CD4-positive, alpha-beta T cell treated with Interleukin-4 for 1 hour (primary cell): ENCODE data around the gene COL27A1.
"Not testable (repeated sequence)": the region's sequence is repeated elsewhere in the genome, so short reads cannot be mapped to it uniquely, and the experiment has no call there.

Source experiments
- DNase-seq, 2 donors: peaks; one replicate each; pipeline ENCODE4 v3.0.0-alpha.2; 2020 to 2022

The COL27A1 gene

DNA sequence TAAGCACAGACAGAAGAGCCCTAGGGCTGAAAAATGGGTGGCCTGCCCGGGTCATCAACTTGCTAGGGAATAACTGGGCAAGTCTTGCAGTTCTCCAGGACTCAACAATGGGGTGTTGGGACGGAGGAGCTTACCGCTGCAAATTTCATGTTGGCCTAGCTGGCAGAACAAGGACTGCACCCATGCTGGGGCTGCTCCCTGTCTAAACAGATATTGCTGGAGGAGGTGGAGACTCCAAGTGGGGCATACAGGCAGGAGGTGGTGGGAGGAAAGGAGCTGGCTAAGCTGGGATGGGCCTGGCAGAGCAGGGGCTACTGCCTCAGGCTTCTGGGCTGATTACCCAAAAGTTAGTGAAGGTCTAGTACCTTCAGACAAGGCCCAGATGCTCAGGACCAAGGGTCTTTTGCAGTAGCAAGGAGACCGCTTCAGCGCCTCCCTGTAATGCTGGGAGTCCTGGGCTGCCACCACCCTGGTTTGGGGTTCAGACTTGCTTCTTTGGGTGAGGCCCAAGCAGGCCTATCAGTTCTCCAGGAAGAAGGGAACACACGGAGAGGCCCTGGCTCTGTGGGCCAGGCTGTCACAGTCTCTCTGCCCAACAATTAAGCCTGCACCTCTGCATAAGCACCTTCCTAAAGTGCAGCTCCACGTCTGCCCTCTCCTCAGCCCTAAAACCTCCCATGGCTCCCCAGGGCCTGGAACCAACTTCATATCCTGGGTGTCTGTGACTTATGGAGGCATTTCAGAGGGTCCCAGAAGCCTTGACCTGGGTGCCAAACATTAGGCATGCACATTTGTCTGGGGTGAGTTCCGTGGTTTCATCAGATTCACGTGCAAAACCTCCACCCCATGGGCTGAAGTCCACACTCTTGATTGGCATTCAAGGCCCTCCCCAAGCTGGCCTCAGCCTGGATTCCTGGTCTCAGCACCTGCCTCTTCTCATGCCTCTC lies 32.0 kb upstream of the COL27A1 start:
- DNase-seq, result no peak

DNA sequence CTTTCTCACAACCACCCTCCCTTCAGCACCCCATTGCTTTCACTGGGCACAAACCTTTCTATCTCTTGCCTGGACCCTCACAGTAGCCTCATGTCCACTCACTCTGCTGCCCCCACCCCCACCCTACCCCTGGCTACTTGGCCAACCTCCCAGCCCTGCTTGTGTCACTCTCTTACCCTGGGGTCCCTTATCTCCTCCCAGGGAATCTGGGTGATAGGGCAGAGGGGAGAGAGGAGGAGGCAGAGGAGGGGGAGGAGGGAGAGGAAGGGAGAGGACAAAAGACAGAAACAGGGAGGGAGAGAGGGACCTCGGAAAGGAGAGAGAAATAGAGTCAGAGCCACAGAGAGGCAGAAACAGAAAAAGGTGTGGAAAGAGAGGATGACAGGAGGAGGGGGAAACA lies 31.2 kb upstream of the COL27A1 start:
- no peak for DNase-seq

- no peak for DNase-seq
These were observed 30.5 kb upstream of the COL27A1 start for GRCh38 chr9:114124666-114125475.

- DNase-seq, result no peak
These were observed 29.8 kb upstream of the COL27A1 start for GRCh38 chr9:114125476-114126013.

- DNase-seq, result no peak
These were observed 28.9 kb upstream of the COL27A1 start for GRCh38 chr9:114126247-114127060.

GRCh38 chr9:114128759-114129158 lies 26.6 kb upstream of the COL27A1 start:
- not testable (repeated sequence) for DNase-seq

- no peak for DNase-seq
These were observed 25.2 kb upstream of the COL27A1 start for GRCh38 chr9:114130141-114130540.

DNA sequence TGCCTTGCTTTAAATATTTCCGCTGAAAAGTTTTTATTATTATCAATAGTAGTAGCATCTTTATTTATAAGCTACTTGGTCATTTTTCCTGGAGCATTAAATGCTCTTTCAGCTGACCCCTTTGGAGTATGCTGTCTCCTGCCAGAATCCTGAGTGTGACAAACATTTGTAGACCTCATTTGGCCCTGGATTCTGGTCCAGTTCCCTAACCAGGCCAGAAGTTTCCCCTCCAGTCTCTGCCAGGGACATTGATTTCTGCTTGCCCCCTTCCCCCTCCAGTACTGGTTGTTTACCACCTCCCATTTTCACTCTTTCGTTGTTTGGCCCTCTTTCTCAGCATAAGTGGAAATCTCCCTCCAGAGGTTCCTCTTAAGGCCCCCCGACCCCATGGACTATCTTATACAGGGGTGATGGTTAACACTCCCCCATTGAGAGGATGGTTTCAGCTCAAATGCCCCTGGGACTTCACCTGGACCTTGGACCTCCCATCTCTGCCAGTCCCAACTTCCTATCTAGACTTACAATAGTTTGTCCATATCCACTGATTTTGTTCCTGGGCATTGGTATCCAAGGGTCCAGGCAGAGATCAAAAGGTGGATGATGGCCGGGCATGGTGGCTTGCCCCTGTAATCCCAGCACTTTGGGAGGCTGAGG lies 24.6 kb upstream of the COL27A1 start:
- no peak for DNase-seq

DNA sequence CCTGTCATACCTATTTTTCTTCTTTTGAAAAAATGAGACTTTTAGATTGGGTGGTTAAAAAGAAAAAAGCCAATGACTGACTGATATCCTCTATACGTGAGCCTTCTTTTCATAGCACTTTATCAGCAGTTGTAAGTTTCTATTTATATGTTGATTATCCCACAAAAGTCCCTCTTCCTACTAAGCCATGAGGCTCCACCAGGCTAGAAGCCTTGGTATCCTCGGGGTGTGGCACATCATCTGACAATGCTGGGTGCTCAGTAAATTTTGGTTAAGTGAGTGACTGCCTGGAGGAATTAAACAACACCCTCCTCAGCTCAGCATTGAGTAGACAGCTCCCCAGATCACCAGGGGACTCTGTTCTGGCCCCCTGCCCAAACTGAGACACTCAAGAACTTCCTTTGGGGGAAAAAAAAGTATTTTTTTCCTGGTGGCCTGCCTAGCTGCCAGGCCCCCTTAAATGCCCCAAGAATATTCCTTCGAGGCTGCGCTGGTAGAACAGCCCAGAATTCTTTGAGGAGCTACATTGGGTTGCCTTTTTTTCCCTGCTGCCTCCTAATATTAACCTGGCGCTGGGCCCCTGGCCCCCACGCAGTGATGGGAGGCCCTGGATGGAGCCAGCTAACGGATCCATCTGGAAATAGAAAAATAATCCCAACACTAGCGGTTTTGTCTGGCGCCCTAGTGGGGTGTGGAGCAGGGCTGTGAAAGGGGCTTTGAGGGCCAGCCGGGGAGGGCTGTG lies 23.4 kb upstream of the COL27A1 start:
- no peak for DNase-seq

DNA sequence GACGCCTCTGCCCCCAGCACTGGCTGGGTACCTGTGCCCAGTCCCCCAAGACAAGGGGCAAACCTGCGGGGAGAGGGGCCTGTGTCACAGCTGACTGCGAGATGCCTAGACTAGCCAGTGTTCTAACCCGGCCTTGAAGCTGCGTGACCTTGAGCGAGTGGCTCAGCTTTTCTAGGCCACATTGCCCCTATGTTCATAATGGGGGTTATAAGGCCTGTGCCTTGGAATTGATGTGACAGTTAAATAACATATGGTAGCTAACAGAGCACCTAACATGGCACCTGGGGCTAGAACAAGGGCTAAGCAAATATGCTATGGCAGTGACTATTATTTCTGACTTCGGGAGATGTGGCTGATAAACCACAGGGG lies 22.8 kb upstream of the COL27A1 start:
- DNase-seq, result no peak

- no peak for DNase-seq
These were observed 20.4 kb upstream of the COL27A1 start for GRCh38 chr9:114134827-114135396.

GRCh38 chr9:114137831-114138230 lies 17.5 kb upstream of the COL27A1 start:
- no peak for DNase-seq

DNA sequence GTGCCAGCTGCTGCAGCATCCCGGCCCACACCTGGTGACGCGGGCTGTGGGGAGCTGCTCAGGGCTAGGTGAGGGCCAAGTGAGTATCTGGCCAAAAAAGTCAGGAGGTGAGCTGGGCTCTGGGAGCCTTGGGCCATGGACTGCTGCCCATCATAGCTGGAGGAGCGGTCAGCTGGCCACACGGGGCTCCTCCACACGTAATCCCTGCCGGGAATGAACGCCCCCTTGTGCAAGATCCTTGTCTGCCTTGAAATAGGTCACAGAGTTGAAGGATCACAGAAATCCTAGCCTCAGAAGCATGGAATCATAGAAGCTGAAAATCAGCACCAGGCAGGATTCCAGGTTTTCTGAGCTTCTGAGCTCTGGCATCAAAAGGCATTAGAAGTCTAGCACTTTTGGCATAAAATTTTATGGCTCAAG lies 16.8 kb upstream of the COL27A1 start:
- no peak for DNase-seq

GRCh38 chr9:114139071-114139470 lies 16.3 kb upstream of the COL27A1 start:
- no peak for DNase-seq

GRCh38 chr9:114140401-114140800 lies 14.9 kb upstream of the COL27A1 start:
- DNase-seq, result no peak

DNA sequence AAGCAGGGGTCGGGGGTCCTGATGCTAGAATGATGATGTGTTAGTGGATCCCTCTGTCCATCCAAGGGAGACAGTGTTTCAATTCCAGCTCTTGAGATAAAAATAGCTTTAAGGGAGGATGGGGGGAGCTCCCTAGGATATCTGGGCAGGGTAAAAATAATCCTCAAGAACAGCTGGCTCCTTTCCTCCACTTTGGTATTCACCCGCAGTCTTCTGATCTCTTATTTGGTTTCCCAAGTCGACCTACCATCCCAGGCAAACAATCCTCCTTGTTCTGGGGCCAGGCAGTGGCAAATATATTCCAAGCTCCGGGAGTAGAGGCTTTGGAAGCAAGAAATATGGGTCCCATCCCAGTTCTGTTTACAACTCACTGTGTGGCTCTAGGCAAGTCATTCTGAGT lies 14.5 kb upstream of the COL27A1 start:
- DNase-seq, result no peak

- DNase-seq, result no peak
These were observed 13.6 kb upstream of the COL27A1 start for GRCh38 chr9:114141553-114142402.

DNA sequence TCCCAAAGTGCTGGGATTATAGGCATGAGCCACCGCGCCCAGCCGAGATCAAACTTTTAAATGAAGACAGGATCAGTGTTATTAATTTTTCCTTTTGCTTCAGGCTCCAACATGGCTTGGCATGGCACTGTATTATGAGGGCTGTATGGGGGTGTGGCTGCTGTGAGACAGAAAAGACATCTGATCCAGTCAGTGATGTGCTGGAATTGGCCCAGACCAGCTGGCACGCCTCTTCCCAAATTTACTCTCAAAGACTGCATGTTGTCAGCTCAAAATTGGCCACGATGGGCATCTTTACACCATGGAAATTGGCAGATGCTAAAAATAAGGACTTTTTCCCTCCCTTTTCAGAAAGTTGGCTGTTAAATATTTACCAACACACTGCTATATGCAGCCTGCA lies 12.1 kb upstream of the COL27A1 start:
- no peak for DNase-seq

DNA sequence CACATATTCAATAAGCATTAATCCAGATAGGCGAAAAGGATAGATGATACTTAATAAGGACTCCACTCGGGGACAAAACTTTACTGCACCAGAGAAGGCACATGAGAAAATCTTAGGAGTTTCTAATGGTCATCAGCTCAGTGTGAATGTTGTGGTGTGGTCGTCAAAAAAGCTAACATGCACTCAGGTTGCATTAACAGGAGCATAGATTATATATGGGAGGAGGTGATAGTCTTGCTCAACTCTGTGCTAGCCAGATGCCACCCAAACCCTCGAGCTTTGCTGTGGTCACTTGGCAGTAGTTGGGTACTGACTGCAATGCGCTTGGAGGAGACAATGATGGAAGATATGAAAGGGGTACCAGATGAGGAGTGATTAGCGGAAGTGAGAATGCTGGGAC lies 8.6 kb upstream of the COL27A1 start:
- no peak for DNase-seq

GRCh38 chr9:114149181-114149580 lies 6.2 kb upstream of the COL27A1 start:
- DNase-seq, result no peak
